Left ventricle myocardium inferior (tissue), 1 donor: ENCODE data around the gene SSBP3. TPM values are rescaled to one million over a fixed set of nuclear protein-coding genes. Genes with fewer than 3 reads are reported as not detected.

ENCODE experiments used
- DNase-seq: peaks from one replicate; pipeline ENCODE4 v3.0.0-alpha.2; 2020
- H3K27ac ChIP-seq: fragments of 200-600 bp; replicated peaks from 2 replicates; pipeline ENCODE4 v1.8.0; 2021
- H3K27me3 ChIP-seq: fragments of 200-600 bp; 2 replicates; pipeline ENCODE4 v1.8.0; 2021; ENCODE audit warnings: low read depth
- H3K36me3 ChIP-seq: fragments of 200-600 bp; 2 replicates; pipeline ENCODE4 v1.8.0; 2021
- H3K4me1 ChIP-seq: fragments of 200-600 bp; 2 replicates; pipeline ENCODE4 v1.8.0; 2021
- H3K4me3 ChIP-seq: fragments of 200-600 bp; 2 replicates; pipeline ENCODE4 v1.8.0; 2021; ENCODE audit warnings: mild to moderate bottlenecking, moderate library complexity
- H3K9me3 ChIP-seq: fragments of 200-600 bp; replicated peaks from 2 replicates; pipeline ENCODE4 v1.8.0; 2021
- intact Hi-C: fragments of 100-400 bp; cut with micrococcal nuclease; formaldehyde crosslinking; loops from one replicate; pipeline ENCODE4 v1.11.0; 2022
- total RNA-seq: library from RNA; stranded (reverse); fragmentation: NEBNext Ultra II Directional; extraction: Animal tissue kit (Norgen Biotek cat#: 25700); gene quantifications from one replicate; pipeline ENCODE4 v1.2.1, GENCODE V29; 2021
- TF ChIP-seq, protein P1 (sequence below): fragments of 200-600 bp; IDR thresholded peaks from 2 replicates; pipeline ENCODE4 v1.8.0; 2021; ENCODE audit warnings: antibody characterized with exemption, mild to moderate bottlenecking, borderline replicate concordance
- donor health status: DM: no; HTN: yes; CAD: no; lungs with severe emphysema.

The SSBP3 gene
- total RNA-seq, 1 donor from 2014 or later, result 57.7 TPM

DNA sequence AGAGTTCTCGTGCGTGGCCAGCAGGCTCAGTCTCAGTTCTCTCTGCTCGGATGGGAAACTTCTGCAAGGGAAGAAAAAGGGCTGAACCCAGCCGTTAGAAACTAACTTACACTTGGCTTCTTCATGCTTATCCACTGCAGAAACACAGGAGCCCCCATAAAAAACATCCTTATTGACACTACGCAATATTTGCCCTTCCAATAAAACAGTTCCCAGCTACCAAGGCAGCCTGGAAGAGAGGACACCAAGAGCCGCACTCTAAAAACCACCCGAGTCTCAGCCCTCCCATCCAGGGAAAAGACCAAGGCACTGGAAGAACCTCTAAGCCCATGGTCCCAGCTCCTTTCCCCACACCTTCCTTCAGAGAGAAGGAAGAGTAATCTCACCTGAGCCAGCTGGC, 61.1 kb downstream of the SSBP3 start:
- Histone ChIP-seq H3K9me3 (no peaks in the 10 kb centered on the region), H3K4me3 (no peak overlapping the region), H3K27me3 (no peaks in the 10 kb centered on the region), H3K27ac (no peak overlapping the region), H3K36me3 (no peaks in the 10 kb centered on the region), H3K4me1 (peaks cover 54% of the 10 kb centered on the region)
- DNase-seq, result no peak
- intact Hi-C loops, result no loop called here
- TF ChIP-seq, protein P1, sequence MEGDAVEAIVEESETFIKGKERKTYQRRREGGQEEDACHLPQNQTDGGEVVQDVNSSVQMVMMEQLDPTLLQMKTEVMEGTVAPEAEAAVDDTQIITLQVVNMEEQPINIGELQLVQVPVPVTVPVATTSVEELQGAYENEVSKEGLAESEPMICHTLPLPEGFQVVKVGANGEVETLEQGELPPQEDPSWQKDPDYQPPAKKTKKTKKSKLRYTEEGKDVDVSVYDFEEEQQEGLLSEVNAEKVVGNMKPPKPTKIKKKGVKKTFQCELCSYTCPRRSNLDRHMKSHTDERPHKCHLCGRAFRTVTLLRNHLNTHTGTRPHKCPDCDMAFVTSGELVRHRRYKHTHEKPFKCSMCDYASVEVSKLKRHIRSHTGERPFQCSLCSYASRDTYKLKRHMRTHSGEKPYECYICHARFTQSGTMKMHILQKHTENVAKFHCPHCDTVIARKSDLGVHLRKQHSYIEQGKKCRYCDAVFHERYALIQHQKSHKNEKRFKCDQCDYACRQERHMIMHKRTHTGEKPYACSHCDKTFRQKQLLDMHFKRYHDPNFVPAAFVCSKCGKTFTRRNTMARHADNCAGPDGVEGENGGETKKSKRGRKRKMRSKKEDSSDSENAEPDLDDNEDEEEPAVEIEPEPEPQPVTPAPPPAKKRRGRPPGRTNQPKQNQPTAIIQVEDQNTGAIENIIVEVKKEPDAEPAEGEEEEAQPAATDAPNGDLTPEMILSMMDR, result no peak

DNA sequence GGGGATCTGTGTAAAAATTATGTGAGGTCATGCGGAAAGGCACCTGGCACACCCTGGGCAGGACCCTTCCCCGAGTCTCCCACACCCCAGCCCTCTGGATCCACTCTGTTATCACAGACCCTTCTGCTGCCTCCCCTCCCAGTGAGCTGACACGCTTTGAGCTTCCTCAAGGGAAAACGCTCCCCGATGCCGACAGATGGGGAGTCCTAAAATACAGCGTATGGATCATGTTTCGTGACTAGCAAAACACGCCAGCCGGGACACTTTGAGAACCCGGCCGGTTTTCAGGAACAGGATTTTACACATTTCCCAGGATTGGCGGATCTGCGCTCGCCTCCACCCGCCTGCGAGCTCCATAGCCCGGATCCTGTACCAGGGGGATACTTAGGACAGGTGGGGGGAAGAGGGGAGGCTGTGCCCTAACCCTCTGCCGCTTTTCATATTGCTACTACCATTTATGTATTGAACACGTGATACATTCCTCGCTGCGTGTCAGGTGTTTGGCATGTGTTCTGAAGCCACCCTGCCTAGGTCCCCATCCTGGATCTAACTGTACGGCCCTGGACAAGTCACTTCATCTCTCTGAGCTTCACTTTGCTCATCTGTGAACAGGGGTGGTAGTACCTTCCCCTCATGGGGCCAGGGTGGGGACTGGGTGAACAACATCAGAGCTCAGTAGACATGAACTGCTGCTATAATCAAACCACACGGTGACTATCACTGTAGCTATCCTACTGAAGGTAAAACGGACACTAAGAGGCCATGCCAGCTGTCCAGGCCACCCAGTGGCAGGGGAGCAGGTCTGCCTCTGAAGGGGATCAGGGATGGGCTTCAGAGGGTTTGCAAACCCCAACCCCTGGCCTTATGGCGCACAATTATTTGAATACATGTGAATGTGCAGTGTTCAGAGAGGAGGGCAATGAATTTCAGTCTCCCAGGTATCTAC, 63.2 kb downstream of the SSBP3 start:
- Histone ChIP-seq H3K4me3 (no peak overlapping the region), H3K4me1 (peaks cover 62% of the 10 kb centered on the region), H3K9me3 (no peaks in the 10 kb centered on the region), H3K36me3 (no peaks in the 10 kb centered on the region), H3K27me3 (no peaks in the 10 kb centered on the region), H3K27ac (no peak overlapping the region)
- TF ChIP-seq, protein P1, result no peak
- no peak for DNase-seq
- intact Hi-C loops, result no loop called here

DNA sequence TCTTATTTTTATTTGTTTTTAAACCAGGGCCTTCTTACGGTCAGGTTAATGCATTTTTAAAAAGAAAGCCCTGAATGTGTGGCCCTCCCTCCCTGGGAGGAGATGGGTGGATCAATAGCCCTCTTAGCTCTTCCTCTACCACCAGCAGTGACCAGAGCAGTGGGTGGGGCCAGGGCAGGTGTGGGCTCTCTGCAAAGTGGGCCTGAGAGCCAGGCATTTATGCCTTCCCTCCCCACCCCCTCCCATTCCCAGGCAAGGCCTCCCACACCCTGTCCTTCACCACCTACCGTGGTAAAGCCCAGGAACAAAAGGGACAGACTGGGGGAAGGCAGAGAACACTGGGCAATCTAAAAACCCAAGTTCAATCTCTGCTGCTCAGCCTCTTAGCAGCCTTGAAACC, 63.9 kb downstream of the SSBP3 start:
- Histone ChIP-seq H3K36me3 (no peaks in the 10 kb centered on the region), H3K27me3 (no peaks in the 10 kb centered on the region), H3K27ac (no peak overlapping the region), H3K4me3 (no peak overlapping the region), H3K4me1 (peaks cover 65% of the 10 kb centered on the region), H3K9me3 (no peaks in the 10 kb centered on the region)
- TF ChIP-seq, protein P1, result no peak
- intact Hi-C loops, result no loop called here
- DNase-seq, result no peak

DNA sequence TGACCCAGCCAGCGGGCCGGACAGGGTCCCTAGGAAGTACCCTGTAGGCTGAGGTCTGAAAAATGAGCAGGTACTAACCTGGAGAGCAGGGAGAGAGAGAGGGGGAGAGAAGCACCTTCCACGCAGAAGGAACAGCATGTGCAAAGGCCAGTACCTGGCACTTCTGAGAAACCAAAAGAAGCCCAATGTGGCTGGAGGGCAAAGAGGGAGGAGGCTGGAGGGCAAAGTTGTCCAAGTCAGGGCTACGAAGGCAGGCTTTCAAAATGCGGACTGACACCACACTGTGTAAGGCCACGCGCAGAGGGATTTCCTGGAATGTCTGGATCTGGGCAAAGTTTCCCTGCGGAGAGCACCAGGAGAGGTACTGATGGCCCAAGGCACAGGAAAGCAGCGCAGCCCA, 64.4 kb downstream of the SSBP3 start:
- no peaks in the 10 kb centered on the region for H3K27me3 ChIP-seq
- no peaks in the 10 kb centered on the region for H3K36me3 ChIP-seq
- H3K9me3 ChIP-seq, result no peaks in the 10 kb centered on the region
- intact Hi-C loops, result no loop called here
- H3K4me1 ChIP-seq, result peaks cover 70% of the 10 kb centered on the region
- DNase-seq, result no peak
- H3K4me3 ChIP-seq, result no peak overlapping the region
- TF ChIP-seq, protein P1, result no peak
- no peak overlapping the region for H3K27ac ChIP-seq

DNA sequence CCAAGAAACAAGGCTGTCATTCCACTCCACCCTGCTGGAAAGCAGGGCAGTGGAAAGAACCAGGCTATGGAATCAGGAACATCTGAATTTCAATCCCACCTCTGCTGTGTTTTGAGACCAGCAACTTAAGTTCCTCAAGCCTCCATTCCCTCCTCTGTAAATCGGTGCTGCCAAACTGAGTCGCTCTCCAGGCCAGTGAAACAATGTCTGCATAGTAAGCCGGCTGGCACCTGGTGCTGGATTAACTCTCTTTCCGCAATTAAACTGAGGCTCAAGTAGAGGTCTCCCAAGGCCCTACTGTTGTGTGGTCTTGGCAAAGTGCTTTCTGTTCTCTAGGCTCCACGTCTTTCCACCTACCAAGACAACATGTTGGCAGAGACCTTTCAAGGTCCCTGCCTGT, 65.3 kb downstream of the SSBP3 start:
- intact Hi-C loops, result no loop called here

More for the DNA sequence above, 65.3 kb downstream of the SSBP3 start:
- no peak overlapping the region for H3K4me3 ChIP-seq
- no peaks in the 10 kb centered on the region for H3K9me3 ChIP-seq
- no peaks in the 10 kb centered on the region for H3K36me3 ChIP-seq
- H3K27me3 ChIP-seq, result no peaks in the 10 kb centered on the region
- no peak for DNase-seq
- peak overlapping the region; percentile 31 for H3K27ac ChIP-seq
- TF ChIP-seq, protein P1, result no peak
- H3K4me1 ChIP-seq, result peaks cover 79% of the 10 kb centered on the region
